NK-92 (cell line): ENCODE data around the gene SLC5A2.
"Not testable (repeated sequence)": the region's sequence is repeated elsewhere in the genome, so short reads cannot be mapped to it uniquely, and the experiment has no call there.

ENCODE experiments used
- DNase-seq: peaks from one replicate; lab custom pipeline; 2025; ENCODE audit not compliant: unreplicated experiment; lab: John Stamatoyannopoulos, UW

The SLC5A2 gene

GRCh38 chr16:31483081-31483480 lies at the start of gene SLC5A2:
SLC5A2 (plus strand) TSS chr16:31483123; CDS start chr16:31483137, 14 bp downstream.
- no peak for DNase-seq

- no peak for DNase-seq
These were observed 47.3 kb upstream of the SLC5A2 start for GRCh38 chr16:31435341-31436220.

GRCh38 chr16:31436221-31437045 lies 46.5 kb upstream of the SLC5A2 start:
- no peak for DNase-seq

DNA sequence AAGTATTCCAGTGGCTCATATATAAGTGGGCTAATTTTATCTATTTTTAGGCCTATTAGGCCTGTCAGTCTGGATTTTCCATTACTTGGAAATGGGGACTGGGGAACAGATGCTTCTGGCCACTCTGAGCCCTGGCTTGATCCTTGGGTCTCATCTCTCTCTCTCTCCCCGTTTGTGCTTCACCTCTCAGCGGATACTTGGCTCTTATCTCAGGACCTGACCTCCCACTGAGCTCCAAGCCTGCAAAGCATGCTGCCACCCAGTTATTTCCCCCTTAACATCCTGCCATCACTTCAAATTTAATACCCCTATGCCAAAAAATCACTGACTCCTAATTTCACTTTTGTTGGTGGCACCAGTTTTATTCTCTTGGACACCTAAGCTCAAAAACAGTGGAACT lies 44.5 kb upstream of the SLC5A2 start:
- no peak for DNase-seq

DNA sequence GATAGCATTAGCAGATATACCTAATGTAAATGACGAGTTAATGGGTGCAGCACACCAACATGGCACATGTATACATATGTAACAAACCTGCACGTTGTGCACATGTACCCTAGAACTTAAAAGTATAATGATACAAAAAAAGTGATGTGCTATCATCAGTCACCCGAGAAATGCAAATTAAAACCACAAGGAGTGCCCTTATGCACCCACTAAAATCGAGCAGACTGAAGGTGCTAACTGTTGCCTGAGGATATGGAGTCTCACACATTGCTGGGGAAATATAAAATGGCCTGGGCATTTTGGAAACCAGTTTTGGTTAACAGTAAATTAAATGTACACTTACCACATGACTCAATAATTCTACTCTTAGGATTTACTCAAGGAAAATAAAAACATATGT lies 43.9 kb upstream of the SLC5A2 start:
- not testable (repeated sequence) for DNase-seq

- no peak for DNase-seq
These were observed 43.4 kb upstream of the SLC5A2 start for GRCh38 chr16:31439519-31439918.

- DNase-seq: no peak
These were observed 42.3 kb upstream of the SLC5A2 start for GRCh38 chr16:31440516-31441184.

- DNase-seq: no peak
These were observed 41.0 kb upstream of the SLC5A2 start for GRCh38 chr16:31441956-31442355.

- DNase-seq: not testable (repeated sequence)
These were observed 37.0 kb upstream of the SLC5A2 start for GRCh38 chr16:31445931-31446330.

- DNase-seq: no peak
These were observed 31.7 kb upstream of the SLC5A2 start for GRCh38 chr16:31451201-31451600.

DNA sequence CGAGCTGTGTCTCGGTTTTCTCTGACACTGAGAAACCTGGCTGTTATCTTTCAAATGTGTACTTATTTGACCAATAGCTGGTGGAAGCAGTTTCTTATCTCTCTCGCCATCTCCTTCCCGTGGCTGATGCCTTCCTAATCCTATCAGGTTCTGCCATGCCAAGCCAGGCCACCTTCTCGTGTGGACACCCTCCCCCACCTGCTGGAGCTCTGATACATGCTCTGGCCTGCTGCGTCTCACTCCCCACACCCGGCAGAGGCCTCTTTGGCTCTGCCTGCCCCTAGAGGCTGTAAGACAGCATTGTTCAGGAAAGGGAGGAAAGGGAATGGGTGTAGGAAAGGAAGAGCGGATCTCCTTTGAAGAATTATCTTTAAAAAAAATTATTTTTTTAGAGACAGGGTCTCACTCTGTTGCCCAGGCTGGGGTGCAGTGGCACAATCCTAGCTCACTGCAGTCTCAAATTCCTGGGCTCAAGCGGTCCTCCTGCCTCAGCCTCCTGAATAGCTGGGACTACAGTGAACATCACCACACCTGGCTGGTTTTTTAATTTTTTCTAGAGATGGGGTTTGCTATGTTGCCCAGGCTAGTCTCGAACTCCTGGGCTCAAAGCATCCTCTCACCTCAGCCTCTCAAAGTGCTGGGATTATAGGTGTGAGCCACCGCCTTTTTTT lies 31.1 kb upstream of the SLC5A2 start:
- DNase-seq: no peak

DNA sequence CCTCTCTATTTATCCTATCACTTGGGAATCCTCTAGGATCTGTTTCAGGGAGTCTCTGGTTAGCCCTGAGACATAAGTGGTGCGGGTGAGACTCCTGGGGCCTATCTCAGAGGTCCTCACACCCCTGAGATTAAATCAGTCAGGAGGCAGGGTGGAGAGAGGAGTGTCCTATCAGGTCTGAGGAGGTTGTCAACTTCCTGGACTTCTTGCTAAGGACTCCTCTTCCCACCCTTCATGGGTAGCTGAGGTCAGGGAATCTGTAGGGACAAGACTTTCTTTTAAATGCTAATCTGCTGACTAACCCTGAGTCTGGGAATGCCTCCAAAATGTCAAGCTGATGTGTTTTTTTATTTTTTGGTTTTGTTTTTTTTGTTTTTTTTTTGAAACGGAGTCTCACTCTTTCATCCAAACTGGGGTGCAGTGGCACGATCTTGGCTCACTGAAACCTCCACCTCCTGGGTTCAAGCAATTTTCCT lies 30.3 kb upstream of the SLC5A2 start:
- DNase-seq: no peak

- DNase-seq: no peak
These were observed 29.4 kb upstream of the SLC5A2 start for GRCh38 chr16:31453255-31454204.

- no peak for DNase-seq
These were observed 27.2 kb upstream of the SLC5A2 start for GRCh38 chr16:31455601-31456314.

DNA sequence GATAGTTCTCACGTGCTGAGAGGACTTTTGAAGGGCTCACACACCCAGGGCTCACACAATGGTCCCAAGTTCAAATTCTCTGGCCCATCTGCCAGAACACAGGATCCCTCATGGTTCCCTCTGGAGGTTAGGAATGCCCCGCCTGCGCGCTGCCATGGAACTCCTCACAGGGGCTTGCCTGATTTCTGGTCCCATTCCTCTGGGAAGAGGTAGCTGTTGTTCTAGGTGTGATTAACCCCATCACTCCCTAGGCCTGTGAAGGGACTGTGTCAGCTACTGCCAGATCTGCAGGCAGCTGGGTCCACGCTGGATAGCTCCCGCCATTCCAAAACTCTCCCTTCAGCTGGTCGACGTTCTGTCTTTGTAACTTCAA lies 25.9 kb upstream of the SLC5A2 start:
- no peak for DNase-seq

- no peak for DNase-seq
These were observed 24.7 kb upstream of the SLC5A2 start for GRCh38 chr16:31458073-31458843.

DNA sequence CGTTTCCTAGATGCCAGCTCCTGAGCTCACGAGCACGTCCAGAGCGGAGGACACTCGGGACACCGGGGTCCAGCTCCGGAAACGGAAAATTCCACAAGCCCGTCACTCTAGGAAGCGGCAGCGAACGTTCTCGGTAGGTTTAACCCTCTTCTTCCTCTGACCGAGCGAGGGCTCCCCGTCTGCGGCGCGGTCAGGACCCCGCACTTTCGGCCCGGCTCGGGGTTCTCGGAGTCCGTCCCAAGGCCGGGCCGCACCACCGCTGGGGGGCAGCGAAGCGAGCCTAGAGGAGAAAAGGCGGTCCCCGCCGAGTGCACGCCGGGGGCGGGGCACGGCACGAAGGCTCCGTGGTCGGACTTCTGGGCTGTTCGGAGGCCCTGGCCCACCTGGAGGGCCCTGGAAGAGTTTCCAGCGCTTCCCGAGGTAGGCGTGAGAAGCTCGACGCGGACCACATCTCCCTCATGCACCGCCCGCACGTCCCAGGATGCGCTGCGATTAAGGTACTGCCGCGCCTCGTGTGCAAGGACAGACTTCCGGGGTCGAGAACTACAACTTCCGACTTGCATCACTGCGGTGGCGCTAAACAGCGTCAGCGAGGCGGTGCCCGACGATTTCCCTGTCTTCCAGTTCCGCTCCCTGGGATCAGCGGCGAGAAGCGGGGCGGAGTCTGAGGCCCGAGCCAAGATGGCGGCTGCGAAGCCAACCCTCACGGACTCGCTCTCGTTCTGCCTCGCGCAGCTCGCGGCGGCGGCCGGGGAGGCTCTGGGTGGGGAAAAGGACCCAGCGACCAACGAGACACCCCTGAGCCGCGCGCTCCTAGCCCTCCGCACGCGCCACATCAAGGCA lies 23.9 kb upstream of the SLC5A2 start, which contains the start of gene ARMC5:
TSS of gene ARMC5 (plus strand) at position 658 of the 843 bp plus-strand sequence. CDS start at position 682, 24 bp downstream.
- DNase-seq: peak; percentile 79
